CD1c-positive myeloid dendritic cell (primary cell): ENCODE data around the gene NT5DC1.
A peak's percentile ranks its signal among the peaks of the same experiment; 100 is the strongest.
"Not testable (repeated sequence)": the region's sequence is repeated elsewhere in the genome, so short reads cannot be mapped to it uniquely, and the experiment has no call there.

Source experiments
- DNase-seq: peaks from one replicate; pipeline ENCODE4 v3.0.0-alpha.2; 2016; ENCODE audit errors: extremely low spot score

The NT5DC1 gene

GRCh38 chr6:116279232-116280160 is 178.8 kb downstream of the NT5DC1 start, which contains the start of gene TSPYL1:
TSPYL1 (minus strand) TSS chr6:116279930; CDS start chr6:116279830, 100 bp downstream.
- DNase-seq, result peak; percentile 99

- DNase-seq, result no peak
These were observed 179.7 kb downstream of the NT5DC1 start for GRCh38 chr6:116280161-116280932.

- no peak for DNase-seq
These were observed 180.3 kb downstream of the NT5DC1 start for GRCh38 chr6:116280933-116281316.

- DNase-seq, result no peak
These were observed 182.0 kb downstream of the NT5DC1 start for GRCh38 chr6:116282698-116283097.

- DNase-seq, result no peak
These were observed 182.5 kb downstream of the NT5DC1 start for GRCh38 chr6:116283191-116283590.

GRCh38 chr6:116284984-116285383 is 184.3 kb downstream of the NT5DC1 start:
- not testable (repeated sequence) for DNase-seq

GRCh38 chr6:116286773-116287358 is 186.2 kb downstream of the NT5DC1 start:
- no peak for DNase-seq

GRCh38 chr6:116287689-116288282 is 187.1 kb downstream of the NT5DC1 start:
- peak; percentile 73 for DNase-seq

GRCh38 chr6:116289876-116290275 is 189.2 kb downstream of the NT5DC1 start:
- no peak for DNase-seq

- DNase-seq, result no peak
These were observed 190.1 kb downstream of the NT5DC1 start for GRCh38 chr6:116290799-116291198.

GRCh38 chr6:116291701-116292396 is 191.2 kb downstream of the NT5DC1 start:
- no peak for DNase-seq

GRCh38 chr6:116292553-116292952 is 191.9 kb downstream of the NT5DC1 start:
- no peak for DNase-seq

- DNase-seq, result no peak
These were observed 197.6 kb downstream of the NT5DC1 start for GRCh38 chr6:116298273-116298672.

- peak; percentile 62 for DNase-seq
These were observed 198.3 kb downstream of the NT5DC1 start for GRCh38 chr6:116298973-116299372.
